Measurements from ENCODE around the gene UNCX.

- TF ChIP-seq CTCF (IDR thresholded peaks at IDR 0.05) = no peak
- no peak for TF ChIP-seq POLR2AphosphoS5 (IDR thresholded peaks at IDR 0.05)
Observed at GRCh38 chr7:1283337-1283736, 50.7 kb downstream of the UNCX start.
